AG10803 (cell line): Measurements from ENCODE around the gene RGS7.

Experiments used
- DNase-seq: peaks from one replicate; pipeline ENCODE4 v3.0.0; 2010; ENCODE audit warnings: low read depth
- H3K4me3 ChIP-seq: 2 replicates; pipeline ENCODE4 v1.5.1; 2011; ENCODE audit warnings: mild to moderate bottlenecking, low read length, control low read depth
- TF ChIP-seq, protein P1 (sequence below): conservative IDR thresholded peaks from 2 replicates; pipeline ENCODE4 v1.5.1; 2011; ENCODE audit warnings: mild to moderate bottlenecking, low read length, control low read depth, inconsistent platforms

RGS7 gene

DNA sequence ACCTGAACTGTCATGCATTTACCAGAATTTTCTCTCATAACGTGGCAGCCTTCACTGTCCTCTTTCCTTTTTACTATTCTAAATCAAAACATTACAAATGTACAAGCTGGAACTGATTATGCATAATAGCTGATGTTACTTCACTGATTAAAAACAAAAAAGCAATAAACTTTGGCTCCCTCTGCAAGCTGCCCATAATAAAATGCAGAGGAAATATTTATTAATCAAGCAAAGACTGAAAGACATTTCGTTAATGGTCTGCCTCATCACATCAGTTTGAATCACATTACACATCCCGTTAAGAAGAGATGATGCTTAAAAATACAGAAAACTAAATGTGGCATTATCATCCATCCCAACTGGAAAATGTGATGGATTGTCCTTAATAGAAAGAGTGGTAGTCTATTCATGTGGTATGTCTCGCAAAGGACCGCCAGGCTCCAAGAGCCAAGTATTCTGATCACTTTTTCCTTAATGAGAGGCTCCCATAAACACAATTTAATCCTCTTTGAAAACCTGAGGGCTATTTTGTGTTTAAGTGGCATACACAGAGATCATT, 225.3 kb downstream of the RGS7 start:
- TF ChIP-seq, protein P1, sequence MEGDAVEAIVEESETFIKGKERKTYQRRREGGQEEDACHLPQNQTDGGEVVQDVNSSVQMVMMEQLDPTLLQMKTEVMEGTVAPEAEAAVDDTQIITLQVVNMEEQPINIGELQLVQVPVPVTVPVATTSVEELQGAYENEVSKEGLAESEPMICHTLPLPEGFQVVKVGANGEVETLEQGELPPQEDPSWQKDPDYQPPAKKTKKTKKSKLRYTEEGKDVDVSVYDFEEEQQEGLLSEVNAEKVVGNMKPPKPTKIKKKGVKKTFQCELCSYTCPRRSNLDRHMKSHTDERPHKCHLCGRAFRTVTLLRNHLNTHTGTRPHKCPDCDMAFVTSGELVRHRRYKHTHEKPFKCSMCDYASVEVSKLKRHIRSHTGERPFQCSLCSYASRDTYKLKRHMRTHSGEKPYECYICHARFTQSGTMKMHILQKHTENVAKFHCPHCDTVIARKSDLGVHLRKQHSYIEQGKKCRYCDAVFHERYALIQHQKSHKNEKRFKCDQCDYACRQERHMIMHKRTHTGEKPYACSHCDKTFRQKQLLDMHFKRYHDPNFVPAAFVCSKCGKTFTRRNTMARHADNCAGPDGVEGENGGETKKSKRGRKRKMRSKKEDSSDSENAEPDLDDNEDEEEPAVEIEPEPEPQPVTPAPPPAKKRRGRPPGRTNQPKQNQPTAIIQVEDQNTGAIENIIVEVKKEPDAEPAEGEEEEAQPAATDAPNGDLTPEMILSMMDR: no peak
- H3K4me3 ChIP-seq: no peak overlapping the region
- DNase-seq: no peak

DNA sequence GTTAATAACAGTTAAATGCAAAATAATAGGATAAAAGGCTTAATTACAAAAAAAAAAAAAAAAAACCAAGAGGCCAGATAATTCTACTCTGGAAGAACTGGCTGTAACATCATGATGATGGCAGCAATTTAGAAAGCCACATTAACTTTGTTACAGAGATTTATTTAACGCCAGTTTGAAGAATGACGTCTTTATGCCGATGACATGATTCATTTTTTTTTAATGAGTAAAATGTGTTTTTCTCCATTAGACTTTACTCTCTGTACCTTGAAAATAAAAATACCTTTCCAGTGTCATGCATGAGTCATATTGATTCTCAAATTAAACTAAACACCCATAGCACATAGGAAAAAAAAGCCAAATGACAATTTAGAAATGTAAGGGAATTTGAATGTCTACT, 226.1 kb downstream of the RGS7 start:
- no peak overlapping the region for H3K4me3 ChIP-seq
- DNase-seq: no peak
- TF ChIP-seq, protein P1: no peak

DNA sequence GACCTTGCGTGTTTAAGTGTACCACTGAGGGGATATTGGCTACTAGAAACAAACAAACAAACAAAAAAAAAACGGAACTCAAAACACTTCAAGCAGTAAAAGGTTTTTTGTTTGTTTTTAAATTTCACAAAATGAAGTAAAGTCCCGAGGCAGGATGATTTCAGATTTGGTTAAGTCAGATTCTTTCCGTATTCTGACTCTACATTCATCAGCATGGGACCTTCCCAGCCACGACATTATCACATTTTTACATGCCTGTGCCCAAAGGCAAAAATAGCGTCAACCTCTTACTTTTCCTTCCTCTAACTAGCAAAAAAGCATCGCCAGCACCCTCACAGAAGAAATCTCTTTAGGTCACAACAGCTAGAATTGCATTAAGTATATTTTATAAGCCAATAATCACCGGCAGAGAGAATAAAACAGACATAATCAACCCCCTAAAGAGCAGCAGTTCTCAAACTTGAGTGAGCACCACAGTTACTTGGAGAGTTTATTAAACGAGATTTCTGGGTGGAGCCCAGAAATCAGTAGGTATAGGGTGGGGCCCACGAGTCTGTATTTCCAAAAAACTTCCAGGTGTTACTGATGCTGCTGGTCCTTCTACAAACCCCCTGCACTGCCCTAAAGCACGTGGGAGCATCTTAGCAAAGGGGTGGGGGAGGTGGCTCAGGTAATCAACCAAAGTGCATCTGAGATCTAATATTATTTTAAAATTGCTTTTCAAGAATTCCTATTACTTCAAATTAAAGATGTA, 227.6 kb downstream of the RGS7 start:
- H3K4me3 ChIP-seq: no peak overlapping the region
- no peak for DNase-seq
- TF ChIP-seq, protein P1: no peak

DNA sequence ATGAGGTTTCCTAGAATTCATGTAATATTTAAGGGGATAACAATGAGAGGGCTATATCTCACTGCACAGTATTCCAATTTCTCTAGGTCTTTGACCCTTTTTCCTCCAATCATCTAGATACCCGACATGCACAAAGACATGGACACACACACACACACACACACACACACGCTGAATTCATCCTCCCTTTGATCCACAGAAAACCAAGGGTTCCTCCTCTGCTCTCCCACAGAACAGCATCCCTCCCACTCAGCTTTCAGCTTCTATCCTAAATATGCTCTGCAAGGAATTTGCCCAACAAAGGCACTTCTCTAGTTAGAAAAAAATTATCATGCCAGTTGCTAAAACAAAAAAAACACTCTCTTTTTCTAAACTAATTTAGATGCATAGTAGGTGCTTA, 231.7 kb downstream of the RGS7 start:
- TF ChIP-seq, protein P1: no peak
- DNase-seq: no peak

DNA sequence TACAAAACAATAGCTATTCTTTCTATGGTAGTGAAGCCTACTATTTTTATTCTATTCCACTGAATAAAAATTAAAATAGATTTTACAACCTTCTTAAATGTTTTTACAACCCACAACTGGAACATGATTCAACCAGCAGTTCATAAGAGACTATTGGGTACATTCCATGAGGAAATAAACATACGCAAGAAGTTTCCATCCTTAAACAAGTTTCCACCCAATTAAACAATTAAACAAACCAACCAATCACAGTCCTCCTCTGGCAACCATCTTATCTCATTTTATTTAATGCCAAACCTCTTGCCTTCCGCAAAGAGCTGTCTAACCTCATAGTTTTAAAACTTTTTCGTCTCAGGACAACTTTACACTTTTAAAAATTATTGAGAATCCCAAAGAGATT, 239.0 kb downstream of the RGS7 start:
- no peak overlapping the region for H3K4me3 ChIP-seq
- TF ChIP-seq, protein P1: no peak
- no peak for DNase-seq

More for the DNA sequence above, 231.7 kb downstream of the RGS7 start:
- H3K4me3 ChIP-seq: no peak overlapping the region

DNA sequence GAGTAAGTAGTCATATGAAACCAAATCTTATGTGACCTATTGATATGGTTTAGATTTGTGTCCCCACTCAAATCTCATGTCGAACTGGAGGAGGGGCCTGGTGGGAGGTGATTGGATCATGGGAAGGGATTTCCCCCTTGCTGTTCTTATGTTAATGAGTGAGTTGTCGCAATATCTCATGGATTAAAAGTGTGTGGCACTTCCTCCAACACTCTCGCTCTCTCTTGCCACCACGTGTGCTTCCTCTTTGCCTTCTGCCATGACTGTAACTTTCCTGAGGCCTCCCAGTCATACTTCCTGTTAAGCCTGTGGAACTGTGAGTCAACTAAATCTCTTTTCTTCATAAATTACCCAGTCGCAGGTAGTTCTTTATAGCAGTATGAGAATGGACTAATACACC, 241.2 kb downstream of the RGS7 start:
- no peak for DNase-seq
- H3K4me3 ChIP-seq: no peak overlapping the region
- TF ChIP-seq, protein P1: no peak

DNA sequence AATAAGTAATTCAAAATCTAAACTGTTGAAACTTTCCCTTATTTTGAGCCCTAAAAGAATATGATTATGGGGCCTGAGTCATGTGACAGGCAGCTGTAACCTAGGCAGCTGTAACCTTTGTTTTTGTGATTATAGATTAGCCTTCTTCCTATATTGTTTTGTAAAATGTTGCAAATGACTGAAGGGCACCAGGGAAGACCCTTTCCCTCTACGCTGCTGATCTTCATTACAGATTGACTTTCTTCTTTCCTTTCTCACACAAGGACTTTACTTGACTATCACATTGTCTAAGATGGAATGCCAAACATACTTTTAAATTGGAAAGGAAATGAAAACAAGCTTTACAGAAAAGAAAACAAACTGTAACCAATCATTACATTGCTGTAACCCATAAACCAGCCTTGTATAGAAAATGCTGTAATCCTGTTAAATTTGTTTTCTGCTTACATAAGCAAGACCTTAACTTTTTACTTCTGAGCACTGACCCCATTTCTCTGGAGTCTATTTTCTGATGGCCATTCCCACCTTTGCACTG, 242.2 kb downstream of the RGS7 start:
- TF ChIP-seq, protein P1: no peak
- no peak overlapping the region for H3K4me3 ChIP-seq

More for the DNA sequence above, 242.2 kb downstream of the RGS7 start:
- no peak for DNase-seq
